ENCODE data around the gene ALPP. TPM values are rescaled to one million over a fixed set of nuclear protein-coding genes. Genes with fewer than 3 reads are reported as not detected.
"Not testable (repeated sequence)": the region's sequence is repeated elsewhere in the genome, so short reads cannot be mapped to it uniquely, and the experiment has no call there.

ALPP gene
- polyA plus RNA-seq, 1 donor from 2014 or later, result not detected

DNA sequence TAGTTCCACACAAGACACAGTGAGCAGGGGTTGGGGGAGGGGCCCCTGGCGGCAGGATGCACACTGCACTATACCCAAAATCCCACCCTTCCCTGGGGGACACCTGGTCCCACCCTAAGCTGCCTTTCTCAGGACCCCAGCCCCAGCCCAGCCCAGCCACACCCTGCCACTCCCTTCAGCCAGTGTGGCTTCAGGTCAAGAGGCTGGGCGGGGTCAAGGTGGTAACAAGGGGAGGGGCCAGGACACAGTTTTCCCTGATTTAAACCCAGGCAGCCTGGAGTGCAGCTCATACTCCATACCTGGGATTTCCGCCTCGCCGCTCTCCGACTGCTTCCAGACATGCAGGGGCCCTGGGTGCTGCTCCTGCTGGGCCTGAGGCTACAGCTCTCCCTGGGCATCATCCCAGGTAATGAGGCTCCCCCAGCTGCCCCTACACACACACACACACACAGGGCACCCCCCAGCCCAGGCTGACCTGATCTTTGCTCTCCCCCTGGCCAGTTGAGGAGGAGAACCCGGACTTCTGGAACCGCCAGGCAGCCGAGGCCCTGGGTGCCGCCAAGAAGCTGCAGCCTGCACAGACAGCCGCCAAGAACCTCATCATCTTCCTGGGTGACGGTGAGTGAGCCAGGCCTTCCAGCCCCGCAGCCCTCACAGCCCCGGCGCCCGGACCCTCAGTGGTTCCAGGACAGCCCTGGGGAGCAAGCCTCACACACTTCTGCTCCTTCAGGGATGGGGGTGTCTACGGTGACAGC lies 28.2 kb downstream of the ALPP start, which contains the start of gene ALPG:
Gene ALPG, plus strand, starts transcription at position 289 of the 755 bp plus-strand sequence. Its CDS starts 51 bp downstream, at position 340.
- Histone ChIP-seq H3K27ac (ENCODE audit: low read length) (no peak within 1 kb of the TSS), H3K79me2 (replicated peaks; ENCODE audit: insufficient read depth, low read length) (no peaks in the 10 kb centered on the region), H3K9ac (ENCODE audit: low read length) (no peak within 1 kb of the TSS), H3K36me3 (ENCODE audit: insufficient read depth, low read length) (no peaks in the 10 kb centered on the region), H3K4me2 (ENCODE audit: low read length) (no peak within 1 kb of the TSS), H3K9me2 (ENCODE audit: insufficient read depth, low read length) (no peaks in the 10 kb centered on the region), H3K9me3 (ENCODE audit: low read length) (no peaks in the 10 kb centered on the region), H3K4me3 (ENCODE audit: low read length) (no peak within 1 kb of the TSS), H3K27me3 (ENCODE audit: insufficient read depth, low read depth, low read length) (no peaks in the 10 kb centered on the region), H2AFZ (ENCODE audit: low read depth, low read length) (no peak within 1 kb of the TSS), H4K20me1 (ENCODE audit: insufficient read depth) (no peaks in the 10 kb centered on the region), H3F3A (ENCODE audit: insufficient read depth, low read length, poor library complexity, severe bottlenecking) (no peaks in the 10 kb centered on the region)
- TF ChIP-seq, protein P1, sequence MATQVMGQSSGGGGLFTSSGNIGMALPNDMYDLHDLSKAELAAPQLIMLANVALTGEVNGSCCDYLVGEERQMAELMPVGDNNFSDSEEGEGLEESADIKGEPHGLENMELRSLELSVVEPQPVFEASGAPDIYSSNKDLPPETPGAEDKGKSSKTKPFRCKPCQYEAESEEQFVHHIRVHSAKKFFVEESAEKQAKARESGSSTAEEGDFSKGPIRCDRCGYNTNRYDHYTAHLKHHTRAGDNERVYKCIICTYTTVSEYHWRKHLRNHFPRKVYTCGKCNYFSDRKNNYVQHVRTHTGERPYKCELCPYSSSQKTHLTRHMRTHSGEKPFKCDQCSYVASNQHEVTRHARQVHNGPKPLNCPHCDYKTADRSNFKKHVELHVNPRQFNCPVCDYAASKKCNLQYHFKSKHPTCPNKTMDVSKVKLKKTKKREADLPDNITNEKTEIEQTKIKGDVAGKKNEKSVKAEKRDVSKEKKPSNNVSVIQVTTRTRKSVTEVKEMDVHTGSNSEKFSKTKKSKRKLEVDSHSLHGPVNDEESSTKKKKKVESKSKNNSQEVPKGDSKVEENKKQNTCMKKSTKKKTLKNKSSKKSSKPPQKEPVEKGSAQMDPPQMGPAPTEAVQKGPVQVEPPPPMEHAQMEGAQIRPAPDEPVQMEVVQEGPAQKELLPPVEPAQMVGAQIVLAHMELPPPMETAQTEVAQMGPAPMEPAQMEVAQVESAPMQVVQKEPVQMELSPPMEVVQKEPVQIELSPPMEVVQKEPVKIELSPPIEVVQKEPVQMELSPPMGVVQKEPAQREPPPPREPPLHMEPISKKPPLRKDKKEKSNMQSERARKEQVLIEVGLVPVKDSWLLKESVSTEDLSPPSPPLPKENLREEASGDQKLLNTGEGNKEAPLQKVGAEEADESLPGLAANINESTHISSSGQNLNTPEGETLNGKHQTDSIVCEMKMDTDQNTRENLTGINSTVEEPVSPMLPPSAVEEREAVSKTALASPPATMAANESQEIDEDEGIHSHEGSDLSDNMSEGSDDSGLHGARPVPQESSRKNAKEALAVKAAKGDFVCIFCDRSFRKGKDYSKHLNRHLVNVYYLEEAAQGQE (IDR thresholded peaks at IDR 0.05; ENCODE audit: borderline replicate concordance), result no peak
- TF ChIP-seq EP300 (conservative IDR thresholded peaks at IDR 0.05; ENCODE audit: poor library complexity, severe bottlenecking) (no peak), TAF1 (IDR thresholded peaks at IDR 0.05; ENCODE audit: low read depth) (no peak), POLR2AphosphoS5 (IDR thresholded peaks at IDR 0.05) (no peak)
- TF ChIP-seq, protein P2, sequence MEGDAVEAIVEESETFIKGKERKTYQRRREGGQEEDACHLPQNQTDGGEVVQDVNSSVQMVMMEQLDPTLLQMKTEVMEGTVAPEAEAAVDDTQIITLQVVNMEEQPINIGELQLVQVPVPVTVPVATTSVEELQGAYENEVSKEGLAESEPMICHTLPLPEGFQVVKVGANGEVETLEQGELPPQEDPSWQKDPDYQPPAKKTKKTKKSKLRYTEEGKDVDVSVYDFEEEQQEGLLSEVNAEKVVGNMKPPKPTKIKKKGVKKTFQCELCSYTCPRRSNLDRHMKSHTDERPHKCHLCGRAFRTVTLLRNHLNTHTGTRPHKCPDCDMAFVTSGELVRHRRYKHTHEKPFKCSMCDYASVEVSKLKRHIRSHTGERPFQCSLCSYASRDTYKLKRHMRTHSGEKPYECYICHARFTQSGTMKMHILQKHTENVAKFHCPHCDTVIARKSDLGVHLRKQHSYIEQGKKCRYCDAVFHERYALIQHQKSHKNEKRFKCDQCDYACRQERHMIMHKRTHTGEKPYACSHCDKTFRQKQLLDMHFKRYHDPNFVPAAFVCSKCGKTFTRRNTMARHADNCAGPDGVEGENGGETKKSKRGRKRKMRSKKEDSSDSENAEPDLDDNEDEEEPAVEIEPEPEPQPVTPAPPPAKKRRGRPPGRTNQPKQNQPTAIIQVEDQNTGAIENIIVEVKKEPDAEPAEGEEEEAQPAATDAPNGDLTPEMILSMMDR (IDR thresholded peaks at IDR 0.05; ENCODE audit: poor library complexity, severe bottlenecking), result no peak

DNA sequence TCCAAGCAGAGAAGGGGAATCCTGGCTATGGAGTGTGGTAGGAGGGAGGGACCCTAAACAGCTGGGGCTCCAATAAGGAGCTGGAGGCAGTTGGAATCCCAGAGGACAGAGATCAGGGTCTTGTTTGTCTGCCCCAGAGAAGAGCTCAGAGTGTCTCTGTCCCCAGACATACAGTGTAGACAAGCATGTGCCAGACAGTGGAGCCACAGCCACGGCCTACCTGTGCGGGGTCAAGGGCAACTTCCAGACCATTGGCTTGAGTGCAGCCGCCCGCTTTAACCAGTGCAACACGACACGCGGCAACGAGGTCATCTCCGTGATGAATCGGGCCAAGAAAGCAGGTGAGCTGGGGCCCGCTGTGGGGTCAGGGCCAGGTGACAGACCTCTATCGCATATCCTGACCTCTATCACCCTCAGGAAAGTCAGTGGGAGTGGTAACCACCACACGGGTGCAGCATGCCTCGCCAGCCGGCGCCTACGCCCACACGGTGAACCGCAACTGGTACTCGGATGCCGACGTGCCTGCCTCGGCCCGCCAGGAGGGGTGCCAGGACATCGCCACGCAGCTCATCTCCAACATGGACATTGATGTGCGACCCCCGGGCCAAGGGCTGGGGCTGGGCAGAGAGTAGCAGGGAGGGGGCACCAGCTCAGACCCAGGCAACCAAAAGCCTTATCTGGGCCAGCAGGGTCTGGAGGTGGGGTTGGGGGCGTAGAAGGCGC lies 29.0 kb downstream of the ALPP start:
- H3K4me3 ChIP-seq (ENCODE audit: low read length); H2AFZ ChIP-seq (ENCODE audit: low read depth, low read length); H3K9me3 ChIP-seq (ENCODE audit: low read length); H3F3A ChIP-seq (ENCODE audit: insufficient read depth, low read length, poor library complexity, severe bottlenecking); H3K9me2 ChIP-seq (ENCODE audit: insufficient read depth, low read length); H3K27ac ChIP-seq (ENCODE audit: low read length); H3K27me3 ChIP-seq (ENCODE audit: insufficient read depth, low read depth, low read length); H3K4me2 ChIP-seq (ENCODE audit: low read length); H4K20me1 ChIP-seq (ENCODE audit: insufficient read depth); H3K79me2 ChIP-seq (replicated peaks; ENCODE audit: insufficient read depth, low read length); H3K9ac ChIP-seq (ENCODE audit: low read length); H3K36me3 ChIP-seq (ENCODE audit: insufficient read depth, low read length): not testable (repeated sequence)

DNA sequence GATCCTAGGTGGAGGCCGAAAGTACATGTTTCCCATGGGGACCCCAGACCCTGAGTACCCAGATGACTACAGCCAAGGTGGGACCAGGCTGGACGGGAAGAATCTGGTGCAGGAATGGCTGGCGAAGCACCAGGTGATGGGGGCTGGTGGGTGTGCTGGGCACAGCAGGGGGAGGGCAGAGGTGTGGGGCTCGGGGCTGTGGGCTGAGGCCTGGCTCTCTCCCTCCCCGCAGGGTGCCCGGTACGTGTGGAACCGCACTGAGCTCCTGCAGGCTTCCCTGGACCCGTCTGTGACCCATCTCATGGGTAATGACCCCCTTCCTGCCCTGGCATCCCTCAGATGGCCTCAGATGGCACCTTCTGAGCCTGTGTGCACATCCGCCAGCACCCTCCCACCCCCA lies 29.7 kb downstream of the ALPP start:
- H3F3A ChIP-seq (ENCODE audit: insufficient read depth, low read length, poor library complexity, severe bottlenecking); H3K9me2 ChIP-seq (ENCODE audit: insufficient read depth, low read length): not testable (repeated sequence)

DNA sequence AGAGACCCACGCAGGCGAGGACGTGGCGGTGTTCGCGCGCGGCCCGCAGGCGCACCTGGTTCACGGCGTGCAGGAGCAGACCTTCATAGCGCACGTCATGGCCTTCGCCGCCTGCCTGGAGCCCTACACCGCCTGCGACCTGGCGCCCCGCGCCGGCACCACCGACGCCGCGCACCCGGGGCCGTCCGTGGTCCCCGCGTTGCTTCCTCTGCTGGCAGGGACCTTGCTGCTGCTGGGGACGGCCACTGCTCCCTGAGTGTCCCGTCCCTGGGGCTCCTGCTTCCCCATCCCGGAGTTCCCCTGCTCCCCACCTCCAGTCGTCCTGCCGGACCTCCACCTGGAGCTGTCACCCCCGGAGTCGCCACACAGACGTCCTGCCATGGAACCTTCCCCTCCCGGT lies 31.1 kb downstream of the ALPP start:
- H3K36me3 ChIP-seq (ENCODE audit: insufficient read depth, low read length); H3K9ac ChIP-seq (ENCODE audit: low read length); H3K27ac ChIP-seq (ENCODE audit: low read length); H2AFZ ChIP-seq (ENCODE audit: low read depth, low read length); H4K20me1 ChIP-seq (ENCODE audit: insufficient read depth); H3K9me2 ChIP-seq (ENCODE audit: insufficient read depth, low read length); H3K9me3 ChIP-seq (ENCODE audit: low read length); H3F3A ChIP-seq (ENCODE audit: insufficient read depth, low read length, poor library complexity, severe bottlenecking); H3K27me3 ChIP-seq (ENCODE audit: insufficient read depth, low read depth, low read length); H3K4me2 ChIP-seq (ENCODE audit: low read length); H3K4me3 ChIP-seq (ENCODE audit: low read length); H3K79me2 ChIP-seq (replicated peaks; ENCODE audit: insufficient read depth, low read length): not testable (repeated sequence)

More for the DNA sequence above, 29.7 kb downstream of the ALPP start:
- not testable (repeated sequence) for H3K9me3 ChIP-seq (ENCODE audit: low read length); H3K36me3 ChIP-seq (ENCODE audit: insufficient read depth, low read length); H2AFZ ChIP-seq (ENCODE audit: low read depth, low read length); H3K9ac ChIP-seq (ENCODE audit: low read length); H3K4me3 ChIP-seq (ENCODE audit: low read length); H3K4me2 ChIP-seq (ENCODE audit: low read length); H4K20me1 ChIP-seq (ENCODE audit: insufficient read depth); H3K79me2 ChIP-seq (replicated peaks; ENCODE audit: insufficient read depth, low read length); H3K27ac ChIP-seq (ENCODE audit: low read length); H3K27me3 ChIP-seq (ENCODE audit: insufficient read depth, low read depth, low read length)

Measured in neural cell (in vitro differentiated cells).